Measurements from ENCODE around the gene TRMU. TPM values are rescaled to one million over a fixed set of nuclear protein-coding genes. Genes with fewer than 3 reads are reported as not detected.

TRMU gene
- total RNA-seq, 1 experiment from 2014 or later: 73.9 TPM

- peaks cover 8% of the 10 kb centered on the region; the same call in 1 of the 2 replicates for H3K4me1 ChIP-seq
- intact Hi-C loops (cut with micrococcal nuclease; ENCODE audit: unreplicated experiment): no loop called here
- H3K27me3 ChIP-seq (replicated peaks; ENCODE audit: control insufficient read depth, insufficient read depth, low read length): no peaks in the 10 kb centered on the region
- peak in 1 of 2 experiments; percentile 34 for DNase-seq
- H3K36me3 ChIP-seq (ENCODE audit: control insufficient read depth, insufficient read depth, low read length): no peaks in the 10 kb centered on the region
- Mint-ChIP-seq H3K27ac (ENCODE audit: unreplicated experiment) (peak overlapping the region; percentile 87), H3K9me3 (ENCODE audit: unreplicated experiment) (no peaks in the 10 kb centered on the region), H3K4me1 (ENCODE audit: low read depth, unreplicated experiment) (peaks cover 30% of the 10 kb centered on the region), H3K27me3 (ENCODE audit: insufficient read depth, unreplicated experiment) (no peaks in the 10 kb centered on the region), H3K36me3 (ENCODE audit: insufficient read depth, unreplicated experiment) (peaks cover 58% of the 10 kb centered on the region), H3K4me3 (ENCODE audit: unreplicated experiment) (peak overlapping the region; percentile 84)
- no peak for TF ChIP-seq CTCF (IDR thresholded peaks at IDR 0.05; ENCODE audit: insufficient read depth in 1 of 2, low read depth in 1 of 2, low read length in 1 of 2, severe bottlenecking in 1 of 2, unreplicated experiment in 1 of 2)
- peak overlapping the region; percentile 69 for H3K4me3 ChIP-seq (ENCODE audit: low read depth, low read length)
- POLR2A ChIA-PET: no interaction called here
- BruUV-seq (replicated peaks): TSS peak; percentile 40
- CTCF ChIA-PET: interaction anchor here (0.6 kb wide), 1 partner anchor 375 kb away, joined by 4 read pairs; no protein-coding TSS in a partner anchor
- no peaks in the 10 kb centered on the region for H3K9me3 ChIP-seq
Observed at GRCh38 chr22:46297151-46297812, 38.2 kb upstream of the TRMU start.

- Mint-ChIP-seq H3K36me3 (ENCODE audit: insufficient read depth, unreplicated experiment) (peaks cover 68% of the 10 kb centered on the region), H3K4me1 (ENCODE audit: low read depth, unreplicated experiment) (peaks cover 35% of the 10 kb centered on the region), H3K27ac (ENCODE audit: unreplicated experiment) (no peak overlapping the region), H3K27me3 (ENCODE audit: insufficient read depth, unreplicated experiment) (no peaks in the 10 kb centered on the region), H3K9me3 (ENCODE audit: unreplicated experiment) (no peaks in the 10 kb centered on the region), H3K4me3 (ENCODE audit: unreplicated experiment) (peak overlapping the region; percentile 84)
- no peak for DNase-seq
- Histone ChIP-seq H3K27me3 (replicated peaks; ENCODE audit: control insufficient read depth, insufficient read depth, low read length) (no peaks in the 10 kb centered on the region), H3K9me3 (no peaks in the 10 kb centered on the region), H3K4me3 (ENCODE audit: low read depth, low read length) (no peak overlapping the region), H3K4me1 (peaks cover 8% of the 10 kb centered on the region; the same call in 1 of the 2 replicates), H3K36me3 (ENCODE audit: control insufficient read depth, insufficient read depth, low read length) (no peaks in the 10 kb centered on the region)
- BruUV-seq (replicated peaks): no TSS peak
- POLR2A ChIA-PET: interaction anchor here (0.6 kb wide), 1 partner anchor 45 kb away, joined by 4 read pairs; no protein-coding TSS in a partner anchor
- no peak for TF ChIP-seq CTCF (IDR thresholded peaks at IDR 0.05; ENCODE audit: insufficient read depth in 1 of 2, low read depth in 1 of 2, low read length in 1 of 2, severe bottlenecking in 1 of 2, unreplicated experiment in 1 of 2)
- intact Hi-C loops (cut with micrococcal nuclease; ENCODE audit: unreplicated experiment): no loop called here
- CTCF ChIA-PET: no interaction called here
Observed at GRCh38 chr22:46299101-46299500, 36.4 kb upstream of the TRMU start.

- Histone ChIP-seq H3K4me3 (ENCODE audit: low read depth, low read length) (no peak overlapping the region), H3K4me1 (peaks cover 4% of the 10 kb centered on the region; the same call in 1 of the 2 replicates), H3K36me3 (ENCODE audit: control insufficient read depth, insufficient read depth, low read length) (no peaks in the 10 kb centered on the region), H3K9me3 (no peaks in the 10 kb centered on the region), H3K27me3 (replicated peaks; ENCODE audit: control insufficient read depth, insufficient read depth, low read length) (no peaks in the 10 kb centered on the region)
- no peak for DNase-seq
- BruUV-seq (replicated peaks): no TSS peak
- Mint-ChIP-seq H3K27me3 (ENCODE audit: insufficient read depth, unreplicated experiment) (no peaks in the 10 kb centered on the region), H3K4me3 (ENCODE audit: unreplicated experiment) (no peak overlapping the region), H3K9me3 (ENCODE audit: unreplicated experiment) (no peaks in the 10 kb centered on the region), H3K36me3 (ENCODE audit: insufficient read depth, unreplicated experiment) (peaks cover 69% of the 10 kb centered on the region), H3K4me1 (ENCODE audit: low read depth, unreplicated experiment) (peaks cover 33% of the 10 kb centered on the region), H3K27ac (ENCODE audit: unreplicated experiment) (no peak overlapping the region)
- ChIA-PET CTCF (no interaction called here), POLR2A (no interaction called here)
- intact Hi-C loops (cut with micrococcal nuclease; ENCODE audit: unreplicated experiment): no loop called here
- no peak for TF ChIP-seq CTCF (IDR thresholded peaks at IDR 0.05; ENCODE audit: insufficient read depth in 1 of 2, low read depth in 1 of 2, low read length in 1 of 2, severe bottlenecking in 1 of 2, unreplicated experiment in 1 of 2)
Observed at GRCh38 chr22:46300491-46300890, 35.0 kb upstream of the TRMU start.

All from Caco-2 (cell line).